ENCODE results near the gene BRAT1. TPM values are rescaled to one million over a fixed set of nuclear protein-coding genes. Genes with fewer than 3 reads are reported as not detected.
"Not testable (repeated sequence)": the region's sequence is repeated elsewhere in the genome, so short reads cannot be mapped to it uniquely, and the experiment has no call there.

The BRAT1 gene
- polyA plus RNA-seq, 6 donors from 2014 or later: 17.7 to 29.3 (median 20.6) TPM

GRCh38 chr7:2533566-2533965 lies 21.8 kb downstream of the BRAT1 start:
- peak overlapping the region in 1 of 6 donors; percentile 32 for H3K27ac Mint-ChIP-seq
- ATAC-seq (ENCODE audit: low read depth in 2 of 2); H3K27me3 Mint-ChIP-seq; H3K36me3 Mint-ChIP-seq; H3K9me3 Mint-ChIP-seq; DNase-seq; H3K4me3 Mint-ChIP-seq: not testable (repeated sequence)
- H3K4me1 Mint-ChIP-seq: peaks cover 22 to 34% (median 33%) of the 10 kb centered on the region in 3 donors

- H3K4me1 Mint-ChIP-seq: peaks cover 29 to 41% (median 40%) of the 10 kb centered on the region in 3 donors
- H3K4me3 Mint-ChIP-seq; H3K27me3 Mint-ChIP-seq; H3K27ac Mint-ChIP-seq; DNase-seq; H3K9me3 Mint-ChIP-seq; H3K36me3 Mint-ChIP-seq; ATAC-seq (ENCODE audit: low read depth in 2 of 2): not testable (repeated sequence)
Observed at GRCh38 chr7:2532816-2533215, 22.5 kb downstream of the BRAT1 start.

- not testable (repeated sequence) for DNase-seq
Observed at GRCh38 chr7:2532199-2532772, 23.0 kb downstream of the BRAT1 start.

GRCh38 chr7:2531796-2532110 lies 23.6 kb downstream of the BRAT1 start:
- not testable (repeated sequence) for DNase-seq; H3K36me3 Mint-ChIP-seq; H3K27me3 Mint-ChIP-seq; H3K9me3 Mint-ChIP-seq; ATAC-seq (ENCODE audit: low read depth in 2 of 2)
- peak overlapping the region in 5 of 6 donors; percentile 24 to 99 (median 92) for H3K27ac Mint-ChIP-seq
- peak overlapping the region in 1 of 8 donors; percentile 78 for H3K4me3 Mint-ChIP-seq
- H3K4me1 Mint-ChIP-seq: peaks cover 33 to 52% (median 51%) of the 10 kb centered on the region in 3 donors

More at GRCh38 chr7:2532199-2532772, 23.0 kb downstream of the BRAT1 start:
- H3K27me3 Mint-ChIP-seq; H3K36me3 Mint-ChIP-seq; ATAC-seq (ENCODE audit: low read depth in 2 of 2); H3K9me3 Mint-ChIP-seq: not testable (repeated sequence)
- Mint-ChIP-seq H3K27ac (peak overlapping the region; percentile 86 to 95 (median 90)), H3K4me1 (peaks cover 33 to 47% (median 45%) of the 10 kb centered on the region in 3 donors), H3K4me3 (peak overlapping the region in 3 of 8 donors; percentile 29 to 78 (median 47))

GRCh38 chr7:2530994-2531795 lies 24.1 kb downstream of the BRAT1 start:
- DNase-seq: not testable (repeated sequence)

GRCh38 chr7:2530071-2530987 lies 25.0 kb downstream of the BRAT1 start:
- Mint-ChIP-seq H3K9me3 (no peaks in the 10 kb centered on the region), H3K4me1 (peaks cover 40 to 65% (median 58%) of the 10 kb centered on the region in 3 donors), H3K27me3 (no peaks in the 10 kb centered on the region), H3K4me3 (peak overlapping the region; percentile 78 to 95 (median 88)), H3K36me3 (no peaks in the 10 kb centered on the region), H3K27ac (peak overlapping the region; percentile 93 to 100 (median 98))
- peak; percentile 86 for DNase-seq
- peak; percentile 67 to 70 for ATAC-seq (ENCODE audit: low read depth in 2 of 2)

More at GRCh38 chr7:2530994-2531795, 24.1 kb downstream of the BRAT1 start:
- ATAC-seq (ENCODE audit: low read depth in 2 of 2); H3K36me3 Mint-ChIP-seq; H3K9me3 Mint-ChIP-seq; H3K27me3 Mint-ChIP-seq: not testable (repeated sequence)
- peak overlapping the region in 7 of 8 donors; percentile 78 to 95 (median 87) for H3K4me3 Mint-ChIP-seq
- H3K27ac Mint-ChIP-seq: peak overlapping the region; percentile 93 to 100 (median 98)
- peaks cover 36 to 56% (median 53%) of the 10 kb centered on the region in 3 donors for H3K4me1 Mint-ChIP-seq

- DNase-seq (peak; percentile 95), ATAC-seq (ENCODE audit: low read depth in 2 of 2) (peak; percentile 80)
- Mint-ChIP-seq H3K27me3 (no peaks in the 10 kb centered on the region), H3K9me3 (no peaks in the 10 kb centered on the region), H3K27ac (peak overlapping the region; percentile 95 to 100 (median 98)), H3K36me3 (no peaks in the 10 kb centered on the region), H3K4me3 (peak overlapping the region; percentile 78 to 95 (median 88)), H3K4me1 (peaks cover 40 to 71% (median 59%) of the 10 kb centered on the region in 3 donors)
Observed at GRCh38 chr7:2529161-2530070, 25.9 kb downstream of the BRAT1 start.

- Mint-ChIP-seq H3K36me3 (no peaks in the 10 kb centered on the region), H3K4me3 (peak overlapping the region; percentile 78 to 95 (median 86)), H3K4me1 (peaks cover 40 to 74% (median 67%) of the 10 kb centered on the region in 3 donors), H3K9me3 (no peaks in the 10 kb centered on the region), H3K27ac (peak overlapping the region; percentile 95 to 100 (median 98)), H3K27me3 (no peaks in the 10 kb centered on the region)
- DNase-seq (no peak), ATAC-seq (ENCODE audit: low read depth in 2 of 2) (no peak)
Observed at GRCh38 chr7:2528481-2529095, 26.7 kb downstream of the BRAT1 start.

GRCh38 chr7:2527505-2528467 lies 27.5 kb downstream of the BRAT1 start:
- Mint-ChIP-seq H3K27ac (peak overlapping the region; percentile 5 to 100 (median 98)), H3K27me3 (no peaks in the 10 kb centered on the region), H3K4me1 (peaks cover 45 to 82% (median 73%) of the 10 kb centered on the region in 3 donors), H3K9me3 (no peaks in the 10 kb centered on the region), H3K4me3 (peak overlapping the region; percentile 78 to 95 (median 86)), H3K36me3 (peaks cover 0 to 4% of the 10 kb centered on the region in 2 donors)
- DNase-seq: no peak
- no peak for ATAC-seq (ENCODE audit: low read depth in 2 of 2)

- H3K36me3 Mint-ChIP-seq: peaks cover 0 to 9% of the 10 kb centered on the region in 2 donors
- no peaks in the 10 kb centered on the region for H3K9me3 Mint-ChIP-seq
- DNase-seq: no peak
- H3K4me3 Mint-ChIP-seq: peak overlapping the region; percentile 53 to 91 (median 71)
- no peak for ATAC-seq (ENCODE audit: low read depth in 2 of 2)
- peaks cover 48 to 87% (median 77%) of the 10 kb centered on the region in 3 donors for H3K4me1 Mint-ChIP-seq
- no peaks in the 10 kb centered on the region for H3K27me3 Mint-ChIP-seq
- peak overlapping the region in 5 of 6 donors; percentile 15 to 99 (median 95) for H3K27ac Mint-ChIP-seq
Observed at GRCh38 chr7:2526659-2527504, 28.4 kb downstream of the BRAT1 start.
